NOMO-1 (cell line): ENCODE results near the gene SLC30A4.

ENCODE experiments used
- DNase-seq, 2 experiments: peaks; one replicate each; lab custom pipeline; 2025; ENCODE audit not compliant: unreplicated experiment in 2 of 2; lab: John Stamatoyannopoulos, UW

SLC30A4 gene

GRCh38 chr15:45456212-45457106 is 66.1 kb downstream of the SLC30A4 start:
- DNase-seq: peak; percentile 88 to 90

GRCh38 chr15:45454814-45455213 is 67.7 kb downstream of the SLC30A4 start:
- DNase-seq: peak; percentile 94 to 96

DNA sequence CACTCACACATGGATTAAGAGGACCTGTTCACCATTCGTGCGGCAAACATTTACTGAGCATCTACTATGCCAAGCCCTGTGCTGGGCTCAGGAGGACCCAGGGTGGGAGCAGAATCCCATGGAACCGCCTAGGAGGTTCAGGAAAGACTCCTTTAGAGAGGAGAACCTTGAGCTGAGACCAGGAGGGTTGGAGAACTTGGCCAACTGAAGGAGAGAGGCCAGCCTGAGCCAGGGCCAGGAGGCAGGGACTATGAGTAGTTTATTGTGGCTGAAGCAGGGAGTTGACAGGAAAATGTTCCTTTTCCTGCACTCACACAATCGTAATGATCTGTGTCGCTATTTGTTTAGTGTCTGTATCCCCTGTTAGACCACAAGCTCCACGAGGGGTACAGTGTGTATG is 71.3 kb downstream of the SLC30A4 start:
- DNase-seq: no peak

DNA sequence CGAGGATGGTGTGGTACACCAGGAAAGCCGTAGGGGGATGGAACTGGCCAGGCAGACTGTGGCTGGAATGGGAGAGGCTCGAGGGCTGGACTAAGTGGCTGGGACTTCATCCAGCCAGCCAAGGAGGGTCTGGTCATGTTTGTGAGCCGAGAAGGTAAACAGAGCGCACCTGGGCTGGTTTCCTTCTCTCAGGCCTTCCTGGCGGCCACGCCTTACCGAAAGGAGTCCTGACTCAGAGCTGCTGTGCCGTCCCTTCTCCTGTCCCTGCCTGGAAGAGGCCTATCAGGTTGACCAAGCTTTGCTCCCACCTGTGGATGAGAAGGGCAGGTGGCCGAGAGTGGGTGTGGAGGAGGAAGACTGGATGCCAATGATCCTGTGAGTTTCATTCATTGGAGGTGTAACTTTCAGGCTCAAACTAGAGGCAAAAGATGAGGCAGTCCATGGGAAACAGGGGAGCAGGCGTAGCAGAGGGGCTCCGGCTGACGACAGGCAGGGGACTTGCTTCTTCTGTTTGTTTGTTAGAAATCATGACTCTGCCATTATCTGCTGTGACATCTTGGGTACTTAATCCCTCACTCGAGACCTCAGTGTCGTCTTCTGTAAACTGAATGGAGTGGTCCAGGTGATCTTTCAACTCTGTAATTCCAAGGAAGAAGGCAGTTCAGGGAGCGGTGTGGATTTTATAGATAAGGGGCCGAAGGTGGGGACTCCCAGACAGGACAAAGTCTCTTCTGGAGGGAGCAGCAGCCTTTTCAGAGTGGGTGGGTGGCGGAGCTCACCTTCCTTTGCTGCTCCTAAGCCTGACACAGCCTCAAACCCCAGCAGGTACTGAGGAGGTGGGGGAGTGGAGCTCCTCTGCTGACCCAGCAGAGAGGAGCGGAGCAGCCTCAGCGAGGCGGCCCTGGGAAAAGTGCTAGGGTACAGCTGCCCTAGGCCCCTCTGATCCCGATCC is 72.4 kb downstream of the SLC30A4 start:
- no peak for DNase-seq

DNA sequence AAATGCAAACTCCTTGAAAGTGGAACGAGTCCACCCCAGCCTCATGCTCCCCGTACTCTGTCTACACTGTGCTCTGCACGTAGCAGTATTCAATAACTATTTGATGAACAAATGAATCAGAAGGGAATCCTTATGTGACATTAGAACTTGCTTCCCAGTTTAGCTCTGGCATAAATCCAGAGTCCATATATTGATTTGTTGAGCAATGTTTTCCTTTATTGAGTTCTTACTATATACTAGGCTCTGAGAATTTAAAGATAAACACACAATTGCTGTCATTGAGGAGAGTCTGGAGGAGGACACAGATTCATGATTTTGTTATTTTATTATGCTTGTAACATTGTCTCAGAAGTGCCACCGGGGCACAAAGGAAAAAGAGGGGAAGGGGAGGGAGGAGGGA is 73.2 kb downstream of the SLC30A4 start:
- no peak for DNase-seq

DNA sequence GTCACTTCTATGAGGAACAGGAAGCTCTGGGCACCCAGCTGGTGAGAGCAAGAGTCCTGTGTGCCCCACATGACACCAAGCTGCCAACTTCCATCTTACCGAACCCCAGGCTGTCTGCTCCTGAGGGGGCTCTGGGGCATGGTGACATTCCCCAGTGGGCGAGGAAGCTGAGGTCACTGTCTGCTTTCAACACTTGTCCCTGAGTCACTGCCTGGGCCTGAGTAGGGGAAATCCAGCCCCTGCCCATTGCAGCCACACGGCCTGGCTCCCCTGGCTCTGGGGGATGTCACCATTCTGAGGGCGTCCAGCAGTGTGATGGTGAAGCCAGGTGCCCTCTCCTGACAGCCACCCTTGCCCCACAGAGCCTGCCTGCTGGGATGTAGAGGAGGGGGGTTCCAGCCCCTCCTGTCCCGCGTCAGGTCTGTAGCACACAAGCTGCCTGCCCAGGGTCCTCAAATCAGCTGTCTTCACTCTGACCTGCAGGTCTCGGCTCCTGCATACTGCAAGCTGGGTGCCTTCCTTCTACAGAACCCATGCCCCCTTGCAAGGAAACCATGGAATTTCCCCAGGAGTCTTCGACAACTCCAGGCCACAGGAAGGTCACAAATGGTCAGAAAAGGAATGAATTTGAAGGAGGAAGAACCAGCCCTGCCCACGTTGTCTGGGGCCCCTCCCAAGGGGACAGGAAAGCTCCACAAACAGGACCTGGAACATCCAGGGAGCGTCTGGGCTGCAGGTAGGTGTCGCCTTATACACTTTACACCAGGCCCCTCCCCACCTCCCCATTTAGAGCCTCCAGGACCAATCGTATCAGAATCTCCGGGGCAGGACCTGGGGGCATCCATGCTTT is 74.3 kb downstream of the SLC30A4 start:
- DNase-seq: peak in 1 of 2 experiments; percentile 18

DNA sequence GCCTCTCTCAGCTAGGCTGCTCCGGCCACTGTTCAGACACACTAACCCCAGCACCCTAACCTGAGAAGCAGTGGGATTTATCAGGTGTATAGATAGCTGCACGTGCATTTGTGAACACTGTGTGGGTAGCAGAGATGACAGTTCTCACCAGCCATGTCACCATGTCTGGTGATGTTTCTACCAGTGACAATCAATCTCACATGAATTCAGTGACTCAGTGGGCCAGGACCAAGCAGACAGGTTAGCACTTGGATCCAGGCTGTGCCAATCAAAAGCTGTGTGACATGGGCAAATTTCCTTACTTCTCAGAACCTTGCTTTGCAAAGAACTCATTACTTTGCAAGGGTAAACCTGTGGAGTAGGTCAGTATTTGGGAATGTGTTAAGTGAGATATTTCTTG is 78.9 kb downstream of the SLC30A4 start:
- DNase-seq: no peak

GRCh38 chr15:45442507-45443135 is 79.9 kb downstream of the SLC30A4 start:
- DNase-seq: no peak

DNA sequence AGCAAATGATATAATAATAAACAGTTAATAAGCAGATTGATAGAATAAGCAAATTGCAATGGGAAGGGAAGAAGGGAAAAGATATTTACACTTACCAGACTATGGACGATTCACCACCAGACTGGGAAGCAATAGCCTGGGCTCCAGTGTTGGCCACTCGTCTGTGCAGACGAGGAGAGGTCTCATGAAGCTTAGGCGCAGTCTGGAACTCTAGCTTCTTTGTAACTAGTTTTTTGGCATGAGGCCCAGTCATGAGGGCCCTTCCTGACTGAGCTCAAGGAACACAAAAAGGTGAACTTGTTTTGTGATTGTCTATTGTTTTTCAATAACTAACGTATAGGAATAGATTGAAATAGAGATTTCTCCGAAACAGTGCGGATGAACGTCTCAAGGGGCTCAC is 80.9 kb downstream of the SLC30A4 start:
- no peak for DNase-seq

GRCh38 chr15:45441036-45441435 is 81.5 kb downstream of the SLC30A4 start:
- DNase-seq: no peak

- DNase-seq: no peak
Observed at GRCh38 chr15:45439521-45440260, 82.9 kb downstream of the SLC30A4 start.

GRCh38 chr15:45435124-45435903 is 87.2 kb downstream of the SLC30A4 start:
- no peak for DNase-seq

DNA sequence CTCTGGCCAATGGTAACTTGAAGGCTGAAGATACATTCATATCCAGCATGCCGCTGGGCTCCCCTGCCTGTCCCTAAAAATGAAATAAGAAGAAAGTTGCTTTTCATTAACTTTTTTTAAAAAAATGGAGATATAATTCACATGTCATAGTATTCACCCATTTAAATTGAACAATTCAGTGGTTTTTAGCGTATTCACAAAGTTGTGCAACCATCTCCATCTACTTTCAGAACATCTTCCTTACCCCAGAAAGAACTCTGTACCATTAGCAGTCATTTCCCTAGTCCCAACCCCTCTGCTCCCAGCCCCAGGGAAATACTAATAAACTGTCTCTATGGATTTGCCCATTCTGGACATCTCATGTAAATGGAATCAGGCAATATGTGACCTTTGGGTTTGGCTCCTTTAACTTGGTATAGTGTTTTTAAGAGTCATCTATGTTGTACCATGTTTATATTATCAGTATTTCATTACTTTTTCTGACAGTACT is 88.4 kb downstream of the SLC30A4 start:
- DNase-seq: no peak

GRCh38 chr15:45431511-45431910 is 91.0 kb downstream of the SLC30A4 start:
- DNase-seq: no peak

DNA sequence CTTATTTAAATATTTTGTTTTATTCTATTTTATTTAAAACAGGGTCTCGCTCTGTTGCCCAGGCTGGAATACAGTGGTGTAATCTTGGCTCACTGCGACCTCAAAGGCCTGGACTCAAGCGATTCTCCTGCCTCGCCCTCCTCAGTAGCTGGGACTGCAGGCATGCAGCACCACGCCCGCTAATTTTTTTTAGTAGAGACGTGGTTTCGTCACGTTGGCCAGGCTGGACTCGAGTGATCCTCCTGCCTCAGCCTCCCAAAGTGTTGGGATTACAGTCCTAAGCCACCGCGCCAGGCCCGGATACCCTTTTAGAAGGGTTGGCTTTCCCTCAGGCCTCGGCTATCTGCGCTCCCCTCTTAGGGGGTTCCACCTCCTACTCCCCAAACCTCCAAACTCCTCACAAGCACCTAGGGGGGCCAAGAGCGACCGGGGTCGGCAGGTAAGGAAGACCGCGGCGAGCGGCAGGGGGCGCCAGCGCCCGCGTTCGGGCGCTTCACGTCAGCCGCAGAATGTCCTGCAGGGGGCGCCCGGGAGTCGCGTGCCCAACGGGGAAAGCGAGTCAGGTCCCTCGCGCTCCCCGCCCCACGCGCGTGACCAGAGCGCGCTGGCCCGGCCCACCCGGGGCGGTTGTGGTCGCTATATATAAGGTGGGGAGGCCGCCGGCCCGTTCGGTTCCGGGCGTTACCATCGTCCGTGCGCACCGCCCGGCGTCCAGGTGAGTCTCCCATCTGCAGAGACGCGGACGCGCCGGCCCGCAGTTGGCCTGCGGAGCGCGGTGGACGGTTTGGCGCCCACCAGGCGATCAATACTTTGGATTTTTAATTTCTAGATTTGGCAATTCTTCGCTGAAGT is 92.4 kb downstream of the SLC30A4 start:
- DNase-seq: peak; percentile 20 to 58
